Activated CD8-positive, alpha-beta memory T cell treated with anti-CD3 and anti-CD28 coated beads, Interleukin-2, amount 50 U/mL, for 1 hour (primary cell): Measurements from ENCODE around the gene SIN3B.

Source experiments
- DNase-seq: peaks from one replicate; pipeline ENCODE4 v3.0.0-alpha.2; 2020; ENCODE audit errors: extremely low read depth

SIN3B gene

DNA sequence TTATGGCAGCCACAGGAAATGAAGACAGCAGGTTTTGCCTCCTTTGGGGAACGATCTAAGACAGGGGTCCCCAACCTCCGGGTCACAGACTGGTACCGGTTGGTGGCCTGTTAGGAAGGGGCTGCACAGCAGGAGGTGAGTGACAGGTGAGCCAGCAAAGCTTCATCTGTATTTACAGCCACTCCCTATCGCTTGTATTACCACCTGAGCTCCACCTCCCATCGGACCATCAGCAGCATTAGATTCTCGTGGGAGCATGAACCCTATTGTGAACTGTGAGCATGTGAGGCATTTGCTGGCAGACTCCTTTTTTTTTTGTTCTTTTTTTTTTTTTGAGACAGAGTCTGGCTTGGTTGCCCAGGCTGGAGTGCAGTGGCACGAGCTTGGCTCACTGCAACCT is 81.8 kb downstream of the SIN3B start:
- no peak for DNase-seq

- DNase-seq = no peak
These were observed 83.6 kb downstream of the SIN3B start for GRCh38 chr19:16912780-16913179.

DNA sequence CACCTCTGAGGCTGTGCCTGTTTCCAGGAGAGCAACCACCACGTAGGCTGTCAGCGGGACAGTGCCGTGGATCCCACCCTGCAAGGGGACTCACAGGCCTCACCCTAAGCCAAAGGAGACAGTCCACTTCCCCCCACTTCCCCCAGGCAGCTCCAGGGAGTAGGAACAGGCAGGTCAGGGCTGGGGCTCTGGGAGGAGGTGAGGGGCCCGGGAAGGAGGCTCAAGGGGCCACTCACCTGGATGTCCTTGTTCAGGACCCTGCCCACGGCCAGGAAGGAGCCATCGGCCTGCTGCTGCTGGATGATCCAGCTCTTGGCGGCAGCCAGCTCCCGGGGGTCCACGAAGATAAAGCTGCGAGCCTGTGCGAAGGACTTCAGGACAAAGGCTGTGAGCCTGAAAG is 85.2 kb downstream of the SIN3B start:
- no peak for DNase-seq

GRCh38 chr19:16915135-16915534 is 85.9 kb downstream of the SIN3B start:
- DNase-seq = no peak

DNA sequence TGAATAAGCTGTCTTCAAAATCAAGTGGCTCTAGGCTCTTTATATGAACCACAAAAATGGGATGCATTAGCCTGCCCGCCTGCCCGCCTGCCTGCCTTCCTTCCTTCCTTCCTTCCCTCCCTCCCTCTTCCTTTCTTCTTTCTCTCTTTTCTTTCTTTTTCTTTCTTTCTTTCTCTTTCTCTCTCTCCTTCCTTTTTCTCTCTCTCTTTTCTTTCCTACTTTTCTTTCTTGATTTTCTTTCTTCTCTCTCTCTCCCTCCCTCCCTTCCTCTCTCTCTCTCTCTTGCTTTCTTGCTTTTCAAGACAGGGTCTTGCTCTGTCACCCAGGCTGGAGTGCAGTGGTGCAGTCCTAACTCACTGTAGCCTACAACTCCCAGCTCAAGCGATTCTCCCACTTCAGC is 86.5 kb downstream of the SIN3B start:
- DNase-seq = no peak

DNA sequence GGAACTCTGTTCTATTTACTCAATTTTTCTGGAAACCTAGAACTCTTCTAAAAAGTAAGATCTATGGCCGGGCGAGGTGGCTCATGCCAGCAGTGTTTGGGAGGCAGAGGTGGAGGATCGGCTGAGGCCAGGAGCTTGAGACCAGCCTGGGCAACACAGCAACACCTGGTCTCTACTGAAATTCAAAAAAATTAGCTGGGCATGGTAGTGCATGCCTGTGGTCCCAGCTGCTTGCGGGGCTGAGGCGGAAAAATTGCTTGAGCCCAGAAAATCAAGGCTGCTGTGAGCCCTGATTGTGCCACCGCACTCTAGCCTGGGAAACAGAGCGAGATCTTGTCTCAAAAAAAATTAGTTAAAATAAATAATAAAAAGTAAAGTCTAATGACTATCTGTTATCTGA is 88.2 kb downstream of the SIN3B start:
- DNase-seq = no peak

GRCh38 chr19:16919496-16919895 is 90.3 kb downstream of the SIN3B start:
- no peak for DNase-seq

GRCh38 chr19:16920816-16921529 is 91.8 kb downstream of the SIN3B start:
- no peak for DNase-seq

DNA sequence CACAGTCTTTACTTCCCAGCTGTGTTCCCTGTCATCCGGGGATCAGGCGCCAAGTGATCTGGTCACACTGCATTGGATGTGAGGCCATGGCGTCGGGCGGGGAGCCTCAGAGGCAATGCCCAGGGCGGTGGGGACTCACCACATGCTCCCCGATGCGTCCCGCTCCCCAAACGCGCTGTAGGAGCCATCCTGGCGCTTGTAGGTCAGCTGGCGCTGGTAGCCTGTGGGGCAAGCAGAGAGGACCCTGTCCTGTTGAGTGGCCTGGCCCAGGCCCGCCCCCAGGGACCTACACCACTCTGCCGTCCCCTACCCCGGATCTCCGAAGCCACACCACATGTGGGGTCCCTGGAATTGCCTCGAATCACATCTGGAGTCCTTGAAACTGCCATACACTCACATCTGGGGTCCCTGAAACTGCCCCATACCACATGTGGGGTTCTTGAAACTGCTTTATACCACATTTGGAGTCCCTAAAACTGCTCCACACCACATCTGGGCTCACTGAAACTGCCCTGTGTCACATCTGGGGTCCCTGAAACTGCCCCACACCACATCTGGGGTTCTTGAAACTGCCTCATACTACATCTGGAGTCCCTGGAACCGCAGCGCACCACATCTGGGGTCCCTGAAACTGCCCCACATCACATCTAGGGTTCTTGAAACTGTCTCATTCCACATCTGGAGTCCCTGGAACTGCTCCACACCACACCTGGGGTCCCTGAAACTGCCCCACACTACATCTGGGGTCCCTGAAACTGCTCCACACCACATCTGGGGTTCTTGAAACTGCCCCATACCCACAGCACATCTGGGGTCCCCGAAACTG is 92.8 kb downstream of the SIN3B start:
- DNase-seq = no peak

DNA sequence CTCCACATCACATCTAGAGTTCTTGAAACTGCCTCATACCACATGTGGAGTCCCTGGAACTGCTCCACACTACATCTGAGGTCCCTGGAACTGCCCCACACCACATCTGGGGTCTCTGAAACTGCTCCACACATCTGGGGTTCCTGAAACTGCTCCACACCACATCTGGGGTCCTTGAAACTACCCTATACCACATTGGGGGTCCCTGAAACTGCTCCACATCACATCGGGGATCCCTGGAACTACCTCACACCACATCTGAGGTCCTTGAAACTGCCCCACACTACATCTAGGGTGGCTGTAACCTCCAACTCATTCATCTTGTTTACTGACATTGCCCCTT is 93.4 kb downstream of the SIN3B start:
- no peak for DNase-seq

DNA sequence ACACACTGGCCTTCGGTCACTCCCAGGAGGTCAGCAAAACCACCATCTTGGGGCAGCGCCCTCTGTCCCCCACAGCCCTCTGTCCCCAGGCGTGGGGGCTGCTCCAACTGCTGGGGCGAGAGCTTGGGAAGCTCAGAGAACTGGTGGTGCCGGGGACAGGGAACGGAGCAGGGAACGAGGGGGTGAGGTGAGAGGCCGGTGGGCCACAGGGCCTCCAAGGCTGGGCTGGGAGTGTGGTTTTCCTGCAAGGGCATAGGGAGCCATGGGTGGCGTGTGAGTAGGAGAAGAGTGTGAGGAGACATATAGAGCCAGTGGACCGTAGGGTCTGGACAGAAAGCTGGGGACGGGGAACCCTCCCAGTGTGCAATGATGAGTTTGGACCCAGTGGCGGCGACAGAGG is 93.8 kb downstream of the SIN3B start:
- no peak for DNase-seq

DNA sequence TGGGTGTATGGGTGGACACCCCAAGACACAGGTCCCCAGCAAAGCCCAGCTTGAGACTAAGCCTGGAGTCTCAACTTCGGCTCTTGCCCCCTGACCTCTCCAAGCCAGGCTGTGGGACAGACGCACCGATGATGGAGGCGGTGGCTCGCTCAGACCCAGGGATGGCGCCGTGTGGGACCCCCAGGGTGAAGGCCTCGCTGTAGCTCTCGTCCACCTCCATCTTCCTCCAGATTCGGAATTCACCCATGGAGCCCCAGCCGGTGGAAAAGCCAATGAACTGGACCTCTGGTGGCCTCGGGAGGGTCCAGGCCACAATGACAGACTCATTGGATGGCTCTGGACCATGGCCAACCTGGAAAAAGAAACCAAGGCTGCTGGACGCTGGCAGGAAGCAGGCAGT is 98.7 kb downstream of the SIN3B start:
- DNase-seq = no peak

- no peak for DNase-seq
These were observed 99.2 kb downstream of the SIN3B start for GRCh38 chr19:16928351-16928750.

DNA sequence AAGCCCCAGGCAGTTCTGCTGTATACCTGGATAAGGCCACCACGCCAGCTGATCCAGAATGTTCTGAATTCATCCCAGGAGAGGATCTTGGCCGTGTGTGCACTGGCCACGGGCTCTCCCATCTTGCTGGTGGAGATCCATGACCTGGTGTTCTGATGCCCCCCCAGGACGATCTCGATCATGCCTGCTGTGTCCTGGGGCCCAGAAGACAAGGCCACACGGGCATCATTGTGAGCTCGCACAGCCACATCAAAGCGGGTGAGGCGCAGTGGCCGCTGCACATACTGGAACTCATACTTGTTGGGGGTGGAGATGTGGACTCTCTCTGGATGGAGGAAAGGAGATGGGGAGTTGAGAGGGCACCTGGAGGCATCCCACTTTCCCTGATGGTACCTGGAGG is 99.7 kb downstream of the SIN3B start:
- DNase-seq = no peak
